Muscle layer of colon (tissue), 2 donors: ENCODE results near the gene ADGRG6.

ENCODE experiments used
- H3K27ac ChIP-seq: one replicate; pipeline ENCODE4 v1.7.0; 2013; ENCODE audit warnings: low read depth, mild to moderate bottlenecking, low read length, moderate library complexity
- H3K27me3 ChIP-seq, 2 donors: one replicate each; pipeline ENCODE4 v1.7.0; 2013; ENCODE audit warnings: low read length in 2 of 2, mild to moderate bottlenecking in 2 of 2; ENCODE audit not compliant: insufficient read depth in 2 of 2, control insufficient read depth in 1 of 2
- H3K36me3 ChIP-seq: one replicate; pipeline ENCODE4 v1.7.0; 2013; ENCODE audit warnings: mild to moderate bottlenecking, low read length; ENCODE audit not compliant: insufficient read depth
- H3K4me1 ChIP-seq: one replicate; pipeline ENCODE4 v1.7.0; 2013; ENCODE audit warnings: mild to moderate bottlenecking, low read length; ENCODE audit not compliant: insufficient read depth
- H3K4me3 ChIP-seq, 2 donors: one replicate each; pipeline ENCODE4 v1.7.0; 2013; ENCODE audit warnings: low read length in 2 of 2, low read depth in 1 of 2, mild to moderate bottlenecking in 1 of 2, moderate library complexity in 1 of 2
- H3K9ac ChIP-seq: one replicate; pipeline ENCODE4 v1.7.0; 2013; ENCODE audit warnings: low read length
- H3K9me3 ChIP-seq: one replicate; pipeline ENCODE4 v1.7.0; 2013; ENCODE audit warnings: mild to moderate bottlenecking, low read length
- donor health status: abdominal sarcoma.
- donor health status: Adenocarcinoma of cecum.

The ADGRG6 gene

GRCh38 chr6:142372348-142372747, 70.5 kb downstream of the ADGRG6 start:
- H3K4me3 ChIP-seq: no peak overlapping the region
- no peaks in the 10 kb centered on the region for H3K4me1 ChIP-seq
- no peaks in the 10 kb centered on the region for H3K36me3 ChIP-seq
- no peaks in the 10 kb centered on the region for H3K9me3 ChIP-seq
- H3K9ac ChIP-seq: no peak overlapping the region
- H3K27ac ChIP-seq: no peak overlapping the region
- H3K27me3 ChIP-seq: no peaks in the 10 kb centered on the region

- H3K27me3 ChIP-seq: no peaks in the 10 kb centered on the region
- no peaks in the 10 kb centered on the region for H3K9me3 ChIP-seq
- H3K4me3 ChIP-seq: no peak overlapping the region
- H3K36me3 ChIP-seq: no peaks in the 10 kb centered on the region
- H3K27ac ChIP-seq: no peak overlapping the region
- no peak overlapping the region for H3K9ac ChIP-seq
- H3K4me1 ChIP-seq: no peaks in the 10 kb centered on the region
Observed at GRCh38 chr6:142373268-142374090, 71.7 kb downstream of the ADGRG6 start.

- no peak overlapping the region for H3K27ac ChIP-seq
- H3K4me3 ChIP-seq: no peak overlapping the region
- no peaks in the 10 kb centered on the region for H3K4me1 ChIP-seq
- no peaks in the 10 kb centered on the region for H3K27me3 ChIP-seq
- H3K9ac ChIP-seq: no peak overlapping the region
- no peaks in the 10 kb centered on the region for H3K9me3 ChIP-seq
- H3K36me3 ChIP-seq: no peaks in the 10 kb centered on the region
Observed at GRCh38 chr6:142374091-142374770, 72.4 kb downstream of the ADGRG6 start.

GRCh38 chr6:142374965-142375733, 73.3 kb downstream of the ADGRG6 start:
- Histone ChIP-seq H3K4me3 (no peak overlapping the region), H3K36me3 (no peaks in the 10 kb centered on the region), H3K9ac (no peak overlapping the region), H3K27me3 (no peaks in the 10 kb centered on the region), H3K27ac (no peak overlapping the region), H3K9me3 (no peaks in the 10 kb centered on the region), H3K4me1 (no peaks in the 10 kb centered on the region)

GRCh38 chr6:142376115-142376514, 74.3 kb downstream of the ADGRG6 start:
- H3K27ac ChIP-seq: no peak overlapping the region
- no peaks in the 10 kb centered on the region for H3K36me3 ChIP-seq
- H3K9ac ChIP-seq: no peak overlapping the region
- H3K9me3 ChIP-seq: no peaks in the 10 kb centered on the region
- H3K4me1 ChIP-seq: no peaks in the 10 kb centered on the region
- no peaks in the 10 kb centered on the region for H3K27me3 ChIP-seq
- H3K4me3 ChIP-seq: no peak overlapping the region

- Histone ChIP-seq H3K36me3 (no peaks in the 10 kb centered on the region), H3K27ac (no peak overlapping the region), H3K4me1 (no peaks in the 10 kb centered on the region), H3K4me3 (no peak overlapping the region), H3K9ac (no peak overlapping the region), H3K9me3 (no peaks in the 10 kb centered on the region), H3K27me3 (no peaks in the 10 kb centered on the region)
Observed at GRCh38 chr6:142376800-142377496, 75.1 kb downstream of the ADGRG6 start.

GRCh38 chr6:142377497-142377848, 75.7 kb downstream of the ADGRG6 start:
- H3K4me1 ChIP-seq: no peaks in the 10 kb centered on the region
- H3K9ac ChIP-seq: no peak overlapping the region
- H3K36me3 ChIP-seq: no peaks in the 10 kb centered on the region
- H3K4me3 ChIP-seq: no peak overlapping the region
- no peak overlapping the region for H3K27ac ChIP-seq
- H3K9me3 ChIP-seq: no peaks in the 10 kb centered on the region
- no peaks in the 10 kb centered on the region for H3K27me3 ChIP-seq

GRCh38 chr6:142378138-142378875, 76.5 kb downstream of the ADGRG6 start:
- no peaks in the 10 kb centered on the region for H3K4me1 ChIP-seq

GRCh38 chr6:142380626-142381025, 78.8 kb downstream of the ADGRG6 start:
- Histone ChIP-seq H3K36me3 (no peaks in the 10 kb centered on the region), H3K27me3 (no peaks in the 10 kb centered on the region), H3K27ac (no peak overlapping the region), H3K9me3 (no peaks in the 10 kb centered on the region), H3K9ac (no peak overlapping the region), H3K4me3 (no peak overlapping the region), H3K4me1 (no peaks in the 10 kb centered on the region)

More at GRCh38 chr6:142378138-142378875, 76.5 kb downstream of the ADGRG6 start:
- H3K27me3 ChIP-seq: no peaks in the 10 kb centered on the region
- no peak overlapping the region for H3K27ac ChIP-seq
- no peaks in the 10 kb centered on the region for H3K9me3 ChIP-seq
- no peak overlapping the region for H3K4me3 ChIP-seq
- H3K9ac ChIP-seq: no peak overlapping the region
- no peaks in the 10 kb centered on the region for H3K36me3 ChIP-seq

GRCh38 chr6:142381181-142381580, 79.4 kb downstream of the ADGRG6 start:
- Histone ChIP-seq H3K27me3 (no peaks in the 10 kb centered on the region), H3K4me1 (no peaks in the 10 kb centered on the region), H3K9me3 (no peaks in the 10 kb centered on the region), H3K36me3 (no peaks in the 10 kb centered on the region), H3K27ac (no peak overlapping the region), H3K9ac (no peak overlapping the region), H3K4me3 (no peak overlapping the region)
